GM12873 (cell line): Measurements from ENCODE around the gene HLA-DRB5.

Experiments used
- TF ChIP-seq, protein P1 (sequence below): IDR thresholded peaks from 2 replicates; pipeline ENCODE4 v1.5.1; 2012; ENCODE audit warnings: low read depth, mild to moderate bottlenecking, moderate library complexity, low read length, control low read depth; ENCODE audit not compliant: insufficient read depth; ENCODE audit errors: missing control alignments

Gene HLA-DRB5

GRCh38 chr6:32488083-32488482 lies 42.0 kb downstream of the HLA-DRB5 start:
- TF ChIP-seq, protein P1, sequence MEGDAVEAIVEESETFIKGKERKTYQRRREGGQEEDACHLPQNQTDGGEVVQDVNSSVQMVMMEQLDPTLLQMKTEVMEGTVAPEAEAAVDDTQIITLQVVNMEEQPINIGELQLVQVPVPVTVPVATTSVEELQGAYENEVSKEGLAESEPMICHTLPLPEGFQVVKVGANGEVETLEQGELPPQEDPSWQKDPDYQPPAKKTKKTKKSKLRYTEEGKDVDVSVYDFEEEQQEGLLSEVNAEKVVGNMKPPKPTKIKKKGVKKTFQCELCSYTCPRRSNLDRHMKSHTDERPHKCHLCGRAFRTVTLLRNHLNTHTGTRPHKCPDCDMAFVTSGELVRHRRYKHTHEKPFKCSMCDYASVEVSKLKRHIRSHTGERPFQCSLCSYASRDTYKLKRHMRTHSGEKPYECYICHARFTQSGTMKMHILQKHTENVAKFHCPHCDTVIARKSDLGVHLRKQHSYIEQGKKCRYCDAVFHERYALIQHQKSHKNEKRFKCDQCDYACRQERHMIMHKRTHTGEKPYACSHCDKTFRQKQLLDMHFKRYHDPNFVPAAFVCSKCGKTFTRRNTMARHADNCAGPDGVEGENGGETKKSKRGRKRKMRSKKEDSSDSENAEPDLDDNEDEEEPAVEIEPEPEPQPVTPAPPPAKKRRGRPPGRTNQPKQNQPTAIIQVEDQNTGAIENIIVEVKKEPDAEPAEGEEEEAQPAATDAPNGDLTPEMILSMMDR = no peak

DNA sequence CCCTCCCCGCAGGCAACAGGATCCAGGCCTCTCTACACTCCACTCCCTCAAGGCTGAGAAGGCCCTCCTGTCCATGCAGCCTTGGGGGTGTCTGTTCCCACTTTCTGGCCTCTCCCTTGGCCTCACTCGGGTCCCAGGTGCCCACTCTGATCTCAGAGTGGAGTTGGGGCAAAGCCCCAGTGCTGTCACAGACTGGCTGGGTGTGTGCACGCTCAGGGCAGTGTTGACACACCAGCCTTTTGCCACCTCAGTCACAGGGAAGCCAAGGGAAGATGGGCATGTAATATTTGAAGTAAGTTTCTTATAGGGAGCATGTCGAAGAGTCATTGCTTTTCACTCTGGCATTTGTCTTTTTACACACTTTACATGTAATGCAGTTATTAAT lies 45.5 kb downstream of the HLA-DRB5 start:
- TF ChIP-seq, protein P1 = no peak

DNA sequence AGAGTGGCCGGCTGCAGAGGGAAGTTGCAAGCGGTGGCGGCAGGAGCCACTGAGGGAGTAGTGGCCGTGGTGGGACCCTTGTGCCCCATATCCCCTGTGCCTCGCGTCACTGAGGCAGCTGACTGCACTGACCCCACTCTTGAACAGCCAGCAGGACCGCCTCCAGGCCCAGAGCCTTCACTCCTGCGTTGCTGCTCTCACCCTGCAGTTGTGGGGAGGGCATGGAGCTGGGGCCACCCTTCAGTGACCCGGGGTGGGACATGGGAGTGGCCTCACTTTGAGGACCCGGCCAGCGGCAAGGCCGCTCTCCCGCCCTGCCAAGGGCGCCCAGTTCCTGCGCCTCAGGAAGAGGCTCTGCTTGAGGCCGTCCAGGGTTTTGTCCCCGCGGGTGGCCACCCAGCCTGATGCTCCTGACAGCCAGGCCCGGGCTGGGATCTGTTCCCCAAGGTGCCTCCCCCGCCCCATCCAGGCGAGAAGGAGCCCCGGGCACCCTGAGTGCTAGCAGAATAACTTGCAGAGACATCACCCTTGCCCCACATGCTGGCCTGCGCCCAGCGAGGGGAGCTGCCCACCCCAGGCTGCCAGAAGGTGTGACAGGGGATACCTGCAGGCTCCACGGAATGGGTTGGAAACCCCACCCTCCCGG lies 46.0 kb downstream of the HLA-DRB5 start:
- TF ChIP-seq, protein P1 = no peak

DNA sequence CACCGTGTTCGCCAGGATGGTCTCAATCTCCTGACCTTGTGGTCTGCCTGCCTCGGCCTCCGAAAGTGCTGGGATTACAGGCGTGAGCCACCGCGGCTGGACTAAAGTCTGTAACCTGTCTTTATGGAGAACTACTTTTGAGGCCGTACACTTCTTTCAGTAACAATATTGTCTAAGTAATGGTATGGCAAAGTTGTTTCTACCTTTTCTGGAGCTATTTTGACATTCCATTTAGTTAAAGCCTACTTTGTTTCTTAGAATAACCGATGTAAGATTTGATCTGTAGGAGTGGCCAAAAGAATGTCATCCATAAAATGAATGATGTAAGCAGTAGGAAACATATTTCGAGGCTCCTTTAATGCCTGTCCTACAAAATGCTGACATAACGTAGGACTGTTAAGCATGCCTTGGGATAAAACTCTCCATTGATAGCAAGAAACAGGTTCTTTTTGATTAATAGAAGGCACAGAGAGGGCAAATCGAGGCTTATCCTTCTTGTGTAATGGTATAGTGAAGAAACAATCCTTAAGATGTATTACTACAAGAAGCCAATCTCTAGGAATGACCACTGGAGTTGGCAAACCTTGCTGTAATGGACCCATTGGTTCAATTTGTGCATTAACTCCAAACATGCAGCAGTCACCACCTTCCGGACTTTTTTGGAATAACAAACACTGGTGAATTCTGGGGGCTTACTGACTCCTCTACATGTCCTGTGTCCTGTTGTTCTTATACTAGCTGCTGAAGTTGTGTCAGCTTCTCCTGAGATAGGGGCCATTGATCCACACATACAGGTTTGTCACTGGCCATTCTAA lies 54.5 kb downstream of the HLA-DRB5 start:
- TF ChIP-seq, protein P1 = no peak

- TF ChIP-seq, protein P1 = no peak
Measured at GRCh38 chr6:32472781-32473375, 57.2 kb downstream of the HLA-DRB5 start.
